ENCODE measurements around the gene SMPD2.

Gene SMPD2

GRCh38 chr6:109447087-109447486 lies 6.6 kb downstream of the SMPD2 start:
- DNase-seq (ENCODE audit: low read depth): no peak

- no peak for DNase-seq (ENCODE audit: low read depth)
Observed at GRCh38 chr6:109447878-109448555, 7.5 kb downstream of the SMPD2 start.

GRCh38 chr6:109448615-109449014 lies 8.1 kb downstream of the SMPD2 start:
- no peak for DNase-seq (ENCODE audit: low read depth)

GRCh38 chr6:109449064-109449794 lies 8.7 kb downstream of the SMPD2 start:
- no peak for DNase-seq (ENCODE audit: low read depth)

GRCh38 chr6:109449795-109450673 lies 9.5 kb downstream of the SMPD2 start:
- no peak for DNase-seq (ENCODE audit: low read depth)

- no peak for DNase-seq (ENCODE audit: low read depth)
Observed at GRCh38 chr6:109450801-109451200, 10.3 kb downstream of the SMPD2 start.

GRCh38 chr6:109451376-109451775 lies 10.9 kb downstream of the SMPD2 start:
- no peak for DNase-seq (ENCODE audit: low read depth)

- DNase-seq (ENCODE audit: low read depth): no peak
Observed at GRCh38 chr6:109452181-109452580, 11.7 kb downstream of the SMPD2 start.

- DNase-seq (ENCODE audit: low read depth): no peak
Observed at GRCh38 chr6:109453156-109453555, 12.6 kb downstream of the SMPD2 start.

- no peak for DNase-seq (ENCODE audit: low read depth)
Observed at GRCh38 chr6:109453594-109454495, 13.3 kb downstream of the SMPD2 start.

GRCh38 chr6:109454496-109455436 lies 14.2 kb downstream of the SMPD2 start:
- peak; percentile 41 for DNase-seq (ENCODE audit: low read depth)

GRCh38 chr6:109455437-109456110 lies 15.1 kb downstream of the SMPD2 start, which contains the start of gene MICAL1:
Gene MICAL1, minus strand, starts transcription at chr6:109455772. Its CDS starts 1,576 bp downstream, at chr6:109454196.
- peak; percentile 50 for DNase-seq (ENCODE audit: low read depth)

- DNase-seq (ENCODE audit: low read depth): no peak
Observed at GRCh38 chr6:109456111-109456583, 15.6 kb downstream of the SMPD2 start.

GRCh38 chr6:109456710-109457561 lies 16.4 kb downstream of the SMPD2 start:
- no peak for DNase-seq (ENCODE audit: low read depth)

GRCh38 chr6:109457562-109457996 lies 17.1 kb downstream of the SMPD2 start:
- no peak for DNase-seq (ENCODE audit: low read depth)

GRCh38 chr6:109458774-109459531 lies 18.4 kb downstream of the SMPD2 start:
- DNase-seq (ENCODE audit: low read depth): no peak

- no peak for DNase-seq (ENCODE audit: low read depth)
Observed at GRCh38 chr6:109460161-109460829, 19.8 kb downstream of the SMPD2 start.
